Activated CD8-positive, alpha-beta T cell treated with anti-CD3 and anti-CD28 coated beads, Interleukin-2, amount 10 ng/mL, durations not matched to agents 7 days and 5 days (primary cell): ENCODE data around the gene SPATA6L. TPM values are rescaled to one million over a fixed set of nuclear protein-coding genes. Genes with fewer than 3 reads are reported as not detected.

Experiments
- ATAC-seq: fragments of 150-1000 bp; cut with Tn5 transposase; one replicate; pipeline ENCODE4 v1.10.0; 2021; ENCODE audit warnings: moderate library complexity
- CTCF ChIA-PET: fragments of 350-600 bp; sonication (Branson Sonifier 250); formaldehyde crosslinking; loops from one replicate; lab custom pipeline; 2021; ENCODE audit warnings: antibody characterized with exemption; lab: Charles Lee
- POLR2A ChIA-PET: fragments of 350-600 bp; sonication (Branson Sonifier 250); formaldehyde crosslinking; loops from one replicate; lab custom pipeline; 2021; ENCODE audit warnings: antibody characterized with exemption; lab: Charles Lee
- DNase-seq: peaks from one replicate; pipeline ENCODE4 v3.0.0-alpha.2; 2020
- H3K27ac Mint-ChIP-seq: one replicate; pipeline ENCODE4 v1.8.0; 2021; ENCODE audit warnings: mild to moderate bottlenecking, mixed read lengths
- H3K27me3 Mint-ChIP-seq: one replicate; pipeline ENCODE4 v1.8.0; 2021; ENCODE audit warnings: low read depth, mixed read lengths
- H3K36me3 Mint-ChIP-seq: one replicate; pipeline ENCODE4 v1.8.0; 2021; ENCODE audit warnings: low read depth, mixed read lengths
- H3K4me1 Mint-ChIP-seq: one replicate; pipeline ENCODE4 v1.8.0; 2021; ENCODE audit warnings: low read depth, mixed read lengths
- H3K4me3 Mint-ChIP-seq: one replicate; pipeline ENCODE4 v1.8.0; 2021; ENCODE audit warnings: mild to moderate bottlenecking, mixed read lengths
- H3K9me3 Mint-ChIP-seq: one replicate; pipeline ENCODE4 v1.8.0; 2022; ENCODE audit warnings: mixed read lengths; ENCODE audit not compliant: insufficient read depth
- total RNA-seq, 2 experiments: library from RNA; stranded (reverse); gene quantifications; one replicate each; pipeline ENCODE4 v1.2.3, GENCODE V29; 2021

Gene SPATA6L
- total RNA-seq, result under 1 TPM; 0.29 to 0.76 TPM

DNA sequence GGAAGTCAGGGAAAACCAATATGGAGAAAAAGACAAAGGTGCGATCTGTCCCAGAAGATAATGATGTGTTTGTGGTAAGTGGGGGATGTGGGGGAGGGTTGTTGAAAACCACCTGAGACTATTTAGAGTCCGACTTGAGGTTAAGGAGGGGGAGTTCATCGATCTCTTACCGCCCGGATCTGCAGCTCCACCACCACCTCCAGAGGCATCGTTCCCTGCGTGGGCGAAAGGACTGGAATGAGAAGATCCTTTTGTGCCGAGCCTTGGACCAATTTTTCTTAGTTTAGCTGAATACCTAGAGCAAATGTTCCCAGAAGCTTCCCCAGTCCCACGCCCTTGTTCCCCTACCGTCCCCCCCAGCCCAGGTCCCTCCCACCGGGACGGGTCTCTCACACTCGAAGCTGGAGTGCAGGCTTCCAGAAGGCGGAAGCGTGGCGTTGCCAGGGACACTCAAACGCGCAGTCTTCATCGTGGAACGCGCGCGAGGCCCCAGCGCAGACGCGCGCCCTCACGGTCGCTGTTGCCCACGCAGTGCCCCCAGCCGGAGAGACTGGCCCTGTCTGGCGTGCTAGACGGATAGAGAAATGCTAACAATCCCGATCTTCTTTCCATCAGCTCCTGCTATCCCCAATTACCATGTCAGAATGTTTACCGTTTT is at the start of gene SPATA6L:
Gene SPATA6L, minus strand, starts transcription at position 439 of the 658 bp plus-strand sequence. Its CDS starts 230 bp downstream, at position 209.
- ChIA-PET POLR2A (interaction anchor here (0.6 to 2.2 kb wide), 3 partner anchors 13 to 74 kb away, joined by 3 to 10 read pairs (median 8); partner anchors contain the start of genes AK3 and CDC37L1), CTCF (interaction anchor here (0.9 to 2.1 kb wide), 8 partner anchors 9 to 327 kb away, joined by 3 to 9 read pairs (median 3); partner anchors contain the start of gene CDC37L1)
- H3K36me3 Mint-ChIP-seq, result peaks cover 9% of the 10 kb centered on the region
- H3K4me1 Mint-ChIP-seq, result peaks cover 72% of the 10 kb centered on the region
- no peaks in the 10 kb centered on the region for H3K9me3 Mint-ChIP-seq
- peaks cover 22% of the 10 kb centered on the region for H3K27me3 Mint-ChIP-seq
- DNase-seq (peak; percentile 45), ATAC-seq (peak; percentile 28)
- H3K4me3 Mint-ChIP-seq, result peak within 1 kb of the TSS; percentile 73
- H3K27ac Mint-ChIP-seq, result no peak within 1 kb of the TSS

DNA sequence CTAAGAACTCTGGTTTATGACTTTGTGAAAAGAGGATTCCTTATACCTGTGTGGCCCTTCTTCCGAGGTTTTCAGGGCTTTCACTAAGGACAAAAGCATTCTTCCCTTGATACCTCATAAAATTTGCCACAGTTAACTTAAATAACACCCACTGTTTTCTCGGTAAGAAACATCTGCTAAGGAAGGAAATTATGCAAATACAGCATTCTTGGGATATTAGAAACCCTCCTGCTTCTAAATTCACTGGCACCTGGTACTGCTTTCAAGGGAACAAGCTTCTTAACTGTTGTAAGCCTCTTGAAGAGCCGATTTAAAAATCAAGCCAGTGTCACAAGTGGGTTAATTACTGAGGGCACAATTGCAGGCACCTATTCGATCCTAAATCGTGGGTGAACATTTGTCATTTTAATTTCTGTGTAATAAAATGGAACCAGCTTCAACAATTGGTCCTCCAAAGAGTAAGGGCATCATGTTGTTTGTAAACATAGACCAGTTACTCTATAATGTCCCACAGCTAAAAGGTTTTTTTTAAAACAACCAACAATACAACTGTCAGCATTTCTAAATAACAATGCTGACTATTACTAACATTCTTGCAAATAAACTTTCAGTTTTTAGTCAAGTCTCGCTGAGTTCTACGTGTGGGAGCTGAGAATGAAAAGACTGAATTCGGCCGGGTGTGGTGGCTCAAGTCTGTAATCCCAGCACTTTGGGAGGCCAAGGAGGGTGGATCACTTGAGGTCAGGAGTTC is 48.2 kb upstream of the SPATA6L start:
- no peaks in the 10 kb centered on the region for H3K27me3 Mint-ChIP-seq
- H3K9me3 Mint-ChIP-seq, result no peaks in the 10 kb centered on the region
- ChIA-PET CTCF (interaction anchor here (0.7 kb wide), 1 partner anchor 36 kb away, joined by 3 read pairs; no protein-coding TSS in a partner anchor), POLR2A (no interaction called here)
- peaks cover 55% of the 10 kb centered on the region for H3K36me3 Mint-ChIP-seq
- no peak overlapping the region for H3K4me3 Mint-ChIP-seq
- ATAC-seq (no peak), DNase-seq (no peak)
- H3K27ac Mint-ChIP-seq, result no peak overlapping the region
- H3K4me1 Mint-ChIP-seq, result no peaks in the 10 kb centered on the region

GRCh38 chr9:4713849-4714248 is 47.6 kb upstream of the SPATA6L start:
- Mint-ChIP-seq H3K27me3 (no peaks in the 10 kb centered on the region), H3K27ac (no peak overlapping the region), H3K9me3 (no peaks in the 10 kb centered on the region), H3K36me3 (peaks cover 56% of the 10 kb centered on the region), H3K4me3 (no peak overlapping the region), H3K4me1 (no peaks in the 10 kb centered on the region)
- DNase-seq (no peak), ATAC-seq (no peak)
- ChIA-PET CTCF (interaction anchor here (0.9 kb wide), 1 partner anchor 45 kb away, joined by 3 read pairs; no protein-coding TSS in a partner anchor), POLR2A (no interaction called here)

GRCh38 chr9:4709380-4709779 is 43.1 kb upstream of the SPATA6L start:
- H3K36me3 Mint-ChIP-seq, result peaks cover 52% of the 10 kb centered on the region
- ChIA-PET POLR2A (no interaction called here), CTCF (no interaction called here)
- no peaks in the 10 kb centered on the region for H3K27me3 Mint-ChIP-seq
- no peak overlapping the region for H3K4me3 Mint-ChIP-seq
- DNase-seq (no peak), ATAC-seq (no peak)
- H3K9me3 Mint-ChIP-seq, result no peaks in the 10 kb centered on the region
- peaks cover 7% of the 10 kb centered on the region for H3K4me1 Mint-ChIP-seq
- no peak overlapping the region for H3K27ac Mint-ChIP-seq

DNA sequence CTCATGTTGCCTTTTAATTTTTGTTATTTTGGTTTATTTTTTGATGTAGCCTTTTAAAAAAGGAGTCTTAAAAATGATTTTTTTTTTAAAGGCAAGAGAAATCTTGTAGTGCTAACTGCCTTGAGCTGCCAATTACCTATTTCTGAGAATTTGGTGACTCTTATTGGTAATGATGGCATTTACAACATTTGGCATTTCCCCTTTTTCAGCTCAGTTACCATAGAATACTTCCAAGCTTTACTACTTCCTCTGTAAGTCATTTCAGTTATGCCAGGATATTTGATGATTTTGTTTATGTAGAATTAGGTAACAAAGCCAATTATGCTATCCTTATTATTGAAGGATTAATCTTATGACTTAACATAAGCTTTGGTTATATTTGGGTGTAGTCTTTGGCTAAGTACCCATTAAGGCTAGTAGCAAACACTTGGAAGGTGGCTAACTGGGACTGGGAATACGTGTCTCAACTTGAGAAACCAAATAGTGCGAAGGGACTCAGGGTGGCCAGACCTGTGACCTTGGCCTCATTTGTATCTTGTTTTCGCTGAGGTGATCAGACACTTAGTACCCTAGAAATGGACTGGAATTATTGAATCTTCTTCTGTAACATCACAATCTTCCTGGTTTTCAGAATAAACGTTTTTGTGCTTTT is 40.8 kb upstream of the SPATA6L start:
- H3K27ac Mint-ChIP-seq, result no peak overlapping the region
- no peaks in the 10 kb centered on the region for H3K27me3 Mint-ChIP-seq
- ATAC-seq (no peak), DNase-seq (no peak)
- H3K36me3 Mint-ChIP-seq, result peaks cover 56% of the 10 kb centered on the region
- CTCF ChIA-PET, result interaction anchor here (0.7 to 1.4 kb wide), 2 partner anchors 33 to 401 kb away, joined by 3 to 6 read pairs; no protein-coding TSS in a partner anchor
- no peak overlapping the region for H3K4me3 Mint-ChIP-seq
- POLR2A ChIA-PET, result no interaction called here
- no peaks in the 10 kb centered on the region for H3K9me3 Mint-ChIP-seq
- peaks cover 7% of the 10 kb centered on the region for H3K4me1 Mint-ChIP-seq

GRCh38 chr9:4706021-4706420 is 39.7 kb upstream of the SPATA6L start:
- no peak overlapping the region for H3K4me3 Mint-ChIP-seq
- H3K4me1 Mint-ChIP-seq, result peaks cover 7% of the 10 kb centered on the region
- DNase-seq (no peak), ATAC-seq (no peak)
- ChIA-PET POLR2A (no interaction called here), CTCF (interaction anchor here (0.9 kb wide), 1 partner anchor 21 kb away, joined by 3 read pairs; no protein-coding TSS in a partner anchor)
- no peaks in the 10 kb centered on the region for H3K27me3 Mint-ChIP-seq
- H3K27ac Mint-ChIP-seq, result no peak overlapping the region
- no peaks in the 10 kb centered on the region for H3K9me3 Mint-ChIP-seq
- H3K36me3 Mint-ChIP-seq, result peaks cover 63% of the 10 kb centered on the region

DNA sequence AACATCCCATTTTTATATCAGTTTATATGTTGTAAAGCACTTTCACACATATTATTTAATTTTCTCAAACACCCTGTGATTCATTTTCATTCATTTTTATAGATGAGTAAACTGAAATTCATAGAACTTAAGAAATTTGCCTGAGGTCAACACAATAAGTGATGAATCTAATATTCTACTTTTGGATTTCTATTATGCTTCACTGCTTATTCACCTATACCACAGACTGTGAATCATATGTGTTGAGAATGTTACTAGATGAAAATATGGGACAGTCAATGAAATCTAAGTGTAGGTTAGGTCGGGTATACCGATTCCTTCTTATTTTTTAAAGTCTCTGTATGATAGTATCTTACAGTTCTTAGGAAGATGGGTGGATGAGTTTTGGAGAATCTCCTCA is 37.8 kb upstream of the SPATA6L start:
- DNase-seq, result no peak
- H3K4me3 Mint-ChIP-seq, result no peak overlapping the region

DNA sequence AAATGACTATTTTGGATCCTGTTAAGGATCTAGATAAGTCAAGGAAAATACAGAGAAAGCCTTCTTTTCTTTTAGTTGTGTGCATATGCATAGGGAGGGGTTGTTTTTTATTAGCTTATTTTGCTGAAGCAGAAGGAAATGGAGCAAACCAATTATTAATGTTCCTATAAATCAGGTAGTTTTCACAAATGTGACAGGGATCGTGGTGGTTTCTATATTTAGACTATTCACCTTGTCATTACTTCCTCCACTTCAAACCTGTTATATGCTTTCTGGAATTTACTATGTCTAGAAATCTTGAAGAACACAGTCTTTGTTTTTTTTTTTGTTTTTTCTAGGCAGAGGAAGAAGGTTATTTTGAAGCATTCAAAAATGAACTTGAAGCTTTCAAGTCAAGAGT is 35.2 kb upstream of the SPATA6L start:
- Mint-ChIP-seq H3K4me1 (no peaks in the 10 kb centered on the region), H3K9me3 (no peaks in the 10 kb centered on the region), H3K4me3 (no peak overlapping the region), H3K36me3 (peaks cover 51% of the 10 kb centered on the region), H3K27me3 (no peaks in the 10 kb centered on the region), H3K27ac (no peak overlapping the region)
- ChIA-PET CTCF (interaction anchor here (1.2 kb wide), 1 partner anchor 58 kb away, joined by 3 read pairs; no protein-coding TSS in a partner anchor), POLR2A (interaction anchor here (2.1 kb wide), 1 partner anchor 39 kb away, joined by 4 read pairs; no protein-coding TSS in a partner anchor)
- DNase-seq, result no peak
- ATAC-seq, result no peak

More for the DNA sequence above, 37.8 kb upstream of the SPATA6L start:
- H3K4me1 Mint-ChIP-seq, result peaks cover 7% of the 10 kb centered on the region
- no peaks in the 10 kb centered on the region for H3K27me3 Mint-ChIP-seq
- ATAC-seq, result no peak
- no peaks in the 10 kb centered on the region for H3K9me3 Mint-ChIP-seq
- ChIA-PET CTCF (no interaction called here), POLR2A (no interaction called here)
- no peak overlapping the region for H3K27ac Mint-ChIP-seq
- peaks cover 56% of the 10 kb centered on the region for H3K36me3 Mint-ChIP-seq

- DNase-seq (no peak), ATAC-seq (no peak)
- Mint-ChIP-seq H3K9me3 (no peaks in the 10 kb centered on the region), H3K36me3 (peaks cover 45% of the 10 kb centered on the region), H3K27me3 (no peaks in the 10 kb centered on the region), H3K4me3 (no peak overlapping the region), H3K27ac (no peak overlapping the region), H3K4me1 (no peaks in the 10 kb centered on the region)
- POLR2A ChIA-PET, result interaction anchor here (2.1 kb wide), 1 partner anchor 40 kb away, joined by 4 read pairs; no protein-coding TSS in a partner anchor
- CTCF ChIA-PET, result interaction anchor here (1.2 kb wide), 1 partner anchor 58 kb away, joined by 3 read pairs; no protein-coding TSS in a partner anchor
Observed at GRCh38 chr9:4700932-4701331, 34.7 kb upstream of the SPATA6L start.

GRCh38 chr9:4700091-4700490 is 33.8 kb upstream of the SPATA6L start:
- ATAC-seq (no peak), DNase-seq (no peak)
- CTCF ChIA-PET, result no interaction called here
- POLR2A ChIA-PET, result no interaction called here
- Mint-ChIP-seq H3K36me3 (peaks cover 44% of the 10 kb centered on the region), H3K9me3 (no peaks in the 10 kb centered on the region), H3K27ac (no peak overlapping the region), H3K4me3 (no peak overlapping the region), H3K4me1 (no peaks in the 10 kb centered on the region), H3K27me3 (no peaks in the 10 kb centered on the region)

- CTCF ChIA-PET, result no interaction called here
- peaks cover 30% of the 10 kb centered on the region for H3K36me3 Mint-ChIP-seq
- peaks cover 5% of the 10 kb centered on the region for H3K4me1 Mint-ChIP-seq
- no peak for DNase-seq
- no peak overlapping the region for H3K27ac Mint-ChIP-seq
- no peaks in the 10 kb centered on the region for H3K9me3 Mint-ChIP-seq
- POLR2A ChIA-PET, result no interaction called here
- no peaks in the 10 kb centered on the region for H3K27me3 Mint-ChIP-seq
- no peak for ATAC-seq
- no peak overlapping the region for H3K4me3 Mint-ChIP-seq
Observed at GRCh38 chr9:4691795-4692194, 25.5 kb upstream of the SPATA6L start.
